GM18951 (cell line): Measurements from ENCODE around the gene IDH2.
A peak's percentile ranks its signal among the peaks of the same experiment; 100 is the strongest.

Experiments
- POLR2A ChIP-seq: IDR thresholded peaks from 4 replicates; pipeline ENCODE4 v1.6.1; 2011; ENCODE audit warnings: mild to moderate bottlenecking; ENCODE audit not compliant: insufficient read length, insufficient read depth; ENCODE audit errors: extremely low read depth
- in situ Hi-C: fragments of 300-500 bp; cut with MboI; formaldehyde crosslinking; loops from one replicate; pipeline ENCODE4 v1.12.0; 2022; ENCODE audit warnings: low sequenced_read_pairs, mixed read lengths, inconsistent platforms; ENCODE audit not compliant: unreplicated experiment

The IDH2 gene

GRCh38 chr15:90104551-90104950 lies 2.3 kb upstream of the IDH2 start:
- in situ Hi-C loops, result no loop called here
- TF ChIP-seq POLR2A, result no peak

DNA sequence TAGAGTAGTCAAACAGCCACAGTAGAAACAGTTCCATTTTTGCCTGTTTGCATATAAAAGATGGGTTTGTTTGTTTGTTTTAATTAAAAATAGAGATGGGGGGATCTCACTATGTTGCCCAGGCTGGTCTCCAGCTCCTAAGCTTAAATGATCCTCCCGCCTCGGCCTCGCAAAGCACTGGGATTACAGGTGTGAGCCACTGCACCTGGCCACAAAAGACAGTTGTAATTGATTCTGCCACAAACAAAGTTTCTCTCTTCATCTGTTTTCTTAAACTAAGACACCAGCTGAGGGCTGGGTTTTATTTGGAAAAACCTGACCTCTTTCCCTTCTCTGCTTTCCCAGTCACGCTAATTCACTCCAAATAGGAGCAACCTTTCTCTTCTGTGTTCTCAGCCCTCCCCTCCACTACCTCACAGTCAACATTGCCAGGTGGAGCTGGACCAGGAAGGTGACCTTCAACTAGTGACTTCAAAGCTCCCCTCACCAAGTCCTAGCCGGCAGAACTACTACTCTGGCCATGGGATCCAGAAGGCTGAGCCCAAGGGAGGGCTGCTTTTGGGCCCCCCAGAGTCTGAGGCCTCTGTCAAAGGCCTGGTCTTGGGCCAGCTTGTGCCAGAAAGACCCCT lies 1.5 kb upstream of the IDH2 start:
- in situ Hi-C loops, result no loop called here
- TF ChIP-seq POLR2A, result no peak

GRCh38 chr15:90101130-90101968 lies 919 bp downstream of the IDH2 start:
- in situ Hi-C loops, result no loop called here

GRCh38 chr15:90099868-90100831 lies 2.1 kb downstream of the IDH2 start:
- in situ Hi-C loops, result no loop called here
- no peak for TF ChIP-seq POLR2A

More at GRCh38 chr15:90101130-90101968, 919 bp downstream of the IDH2 start:
- TF ChIP-seq POLR2A, result peak; percentile 35

DNA sequence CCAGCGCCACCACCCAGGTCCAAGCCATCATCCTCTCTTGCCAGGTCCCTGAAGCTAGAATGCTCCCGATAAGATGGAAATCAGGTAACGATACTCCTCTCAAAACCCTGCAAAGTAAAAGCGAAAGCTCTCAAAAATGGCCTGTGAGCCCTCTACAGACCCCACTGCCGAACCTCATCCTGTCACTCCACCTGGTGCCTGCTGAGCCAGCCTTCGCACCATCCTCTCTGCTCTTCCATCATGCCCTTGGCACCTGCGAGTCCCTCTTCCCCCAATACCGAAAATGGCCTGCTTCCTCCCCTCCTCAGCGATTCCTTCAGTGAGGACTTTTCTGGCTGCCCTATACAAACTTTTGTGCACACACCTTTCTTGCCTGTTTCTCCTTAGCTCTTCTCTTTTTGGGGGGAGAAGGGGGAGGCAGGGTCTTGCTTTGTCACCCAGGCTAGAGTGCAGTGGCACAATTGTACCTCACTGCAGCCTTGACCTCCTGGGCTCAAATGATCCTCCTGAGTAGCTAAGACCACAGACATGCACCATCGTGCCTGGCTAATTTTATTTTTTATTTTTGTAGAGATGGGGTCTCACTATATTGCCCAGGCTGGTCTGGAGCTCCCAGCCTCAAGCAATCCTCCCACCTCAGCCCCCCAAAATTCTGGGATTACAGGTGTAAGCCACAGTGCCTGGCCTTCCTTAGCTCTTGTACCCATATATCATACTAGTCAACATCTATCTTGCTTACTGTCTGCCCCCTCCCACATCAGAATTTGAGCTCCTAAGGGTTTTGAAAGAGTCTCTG lies 3.0 kb downstream of the IDH2 start:
- in situ Hi-C loops, result no loop called here
- peak; percentile 21 for TF ChIP-seq POLR2A

- peak; percentile 19 for TF ChIP-seq POLR2A
- in situ Hi-C loops, result no loop called here
Observed at GRCh38 chr15:90097475-90097874, 4.8 kb downstream of the IDH2 start.

- no peak for TF ChIP-seq POLR2A
- in situ Hi-C loops, result no loop called here
Observed at GRCh38 chr15:90095521-90095959, 6.7 kb downstream of the IDH2 start.

GRCh38 chr15:90091156-90091931 lies 10.9 kb downstream of the IDH2 start:
- no peak for TF ChIP-seq POLR2A
- in situ Hi-C loops, result no loop called here

DNA sequence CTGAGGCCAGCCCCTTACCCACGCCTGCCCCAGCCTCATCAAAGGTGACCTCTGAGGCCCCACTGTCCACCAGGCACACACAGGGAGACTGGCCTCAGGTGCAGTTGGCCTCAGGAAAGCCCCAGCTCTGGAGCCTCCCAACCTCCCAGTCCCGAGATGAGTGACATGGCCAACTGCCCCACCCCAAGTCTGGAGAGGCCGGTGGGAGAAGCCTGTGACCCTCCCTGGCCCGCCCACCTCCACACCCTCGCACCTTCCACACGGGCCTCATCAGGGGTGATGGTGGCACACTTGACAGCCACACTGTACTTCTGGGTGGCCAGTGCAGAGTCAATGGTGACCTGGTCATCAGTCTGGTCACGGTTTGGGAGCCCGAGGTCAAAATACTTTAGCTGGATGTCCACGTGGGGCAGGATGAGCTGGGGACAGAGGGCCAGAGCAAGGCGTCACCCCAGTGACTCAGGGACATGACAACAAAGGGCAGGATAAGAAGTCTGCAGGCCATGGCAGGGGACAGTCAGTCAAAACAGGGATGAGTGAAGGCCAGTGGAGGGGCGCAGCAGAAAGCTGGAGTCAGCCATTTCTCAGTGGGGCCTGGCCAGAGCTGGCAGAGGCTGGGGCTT lies 11.9 kb downstream of the IDH2 start:
- in situ Hi-C loops, result no loop called here
- TF ChIP-seq POLR2A, result no peak

DNA sequence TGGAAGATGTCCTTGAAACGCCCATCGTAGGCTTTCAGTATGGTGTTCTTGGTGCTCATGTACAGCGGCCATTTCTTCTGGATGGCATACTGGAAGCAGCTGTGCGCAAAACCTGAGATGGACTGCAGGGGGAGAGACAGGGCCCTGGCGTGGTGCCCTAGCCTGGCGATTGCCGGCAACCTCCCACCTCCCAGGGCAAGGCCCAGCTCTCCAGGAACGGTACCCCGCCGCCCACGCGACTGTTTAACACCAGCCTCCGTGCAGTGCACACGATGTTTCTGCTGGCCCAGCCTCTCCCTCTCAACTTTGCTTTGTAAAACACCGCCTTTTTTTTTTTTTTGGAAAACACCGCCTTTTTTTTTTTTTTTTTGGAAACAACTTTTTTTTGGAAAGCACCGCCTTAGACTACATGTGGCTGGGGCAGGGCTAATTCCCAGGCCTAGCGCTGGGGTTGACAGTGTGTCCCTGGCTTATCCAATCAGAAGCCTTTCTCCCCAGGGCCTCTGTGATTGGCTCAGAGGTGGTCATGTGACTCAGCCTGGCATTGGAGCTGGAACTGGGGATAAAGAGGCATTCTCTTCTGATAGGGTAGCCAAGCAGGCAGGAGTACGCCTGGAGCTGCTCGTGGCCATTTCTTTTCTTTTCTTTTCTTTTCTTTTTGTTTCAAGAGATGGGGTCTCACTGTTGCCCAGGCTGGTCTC lies 14.7 kb downstream of the IDH2 start:
- no peak for TF ChIP-seq POLR2A
- in situ Hi-C loops, result loop anchor here (10.0 kb wide), 1 partner anchor 333 kb away; the partner anchor contains the start of gene MESP1

DNA sequence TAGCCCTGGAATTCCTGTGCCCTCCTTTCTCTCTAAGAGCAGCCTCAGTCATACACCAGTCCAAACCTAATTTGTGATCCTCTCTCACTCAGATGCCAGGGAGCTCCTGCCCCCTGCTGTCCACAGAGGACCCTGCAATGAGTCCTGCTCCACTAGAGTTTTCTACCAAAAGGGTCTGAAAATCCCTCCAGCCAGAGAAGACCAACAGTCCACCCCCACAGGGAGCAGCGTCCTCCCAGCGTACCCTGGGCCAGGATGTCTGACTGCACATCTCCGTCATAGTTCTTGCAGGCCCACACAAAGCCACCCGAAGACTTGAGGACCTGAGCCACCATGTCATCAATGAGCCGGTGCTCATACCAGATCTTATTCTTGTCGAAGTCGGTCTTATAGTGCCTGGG lies 15.4 kb downstream of the IDH2 start:
- no peak for TF ChIP-seq POLR2A

More for the DNA sequence above, 15.4 kb downstream of the IDH2 start:
- in situ Hi-C loops, result loop anchor here (10.0 kb wide), 1 partner anchor 332 kb away; the partner anchor contains the start of gene MESP1
